K562 (cell line): Measurements from ENCODE around the gene RANGAP1. TPM values are rescaled to one million over a fixed set of nuclear protein-coding genes. Genes with fewer than 3 reads are reported as not detected.

Experiments used
- ATAC-seq: fragments of 200-7000 bp; cut with Tn5 transposase; 3 replicates; pipeline ENCODE4 v1.9.1; 2020; ENCODE audit warnings: moderate library complexity
- BruUV-seq: library from RNA; stranded (reverse); fragments of 400-500 nt; replicated peaks from 2 replicates; lab custom pipeline; 2021; lab: Mats Ljungman, UMichigan
- CTCF ChIA-PET: fragments of 300-600 bp; formaldehyde crosslinking; extraction: SDS; loops from one replicate; lab custom pipeline; 2021; ENCODE audit warnings: low intra/inter-chr PET ratio; lab: Yijun Ruan, JAX
- POLR2A ChIA-PET: fragments of 300-600, 350-650 bp; sonication (Branson Sonifier 250); formaldehyde crosslinking; extraction: SDS; loops from one replicate; lab custom pipeline; 2021; ENCODE audit warnings: antibody characterized with exemption, inconsistent platforms; lab: Yijun Ruan, JAX
- DNase-seq, 4 experiments: peaks; one replicate each; pipeline versions ENCODE4 v3.0.0 to v3.0.0-alpha.2; 2011 to 2018; ENCODE audit warnings: low spot score in 3 of 4, mixed read lengths in 3 of 4; ENCODE audit errors: extremely low read depth in 1 of 4
- FAIRE-seq: peaks from 2 replicates; lab custom pipeline; 2011; peaks lifted over from hg19 to GRCh38; lab: Jason Lieb, UNC
- H2AFZ ChIP-seq: 2 replicates; pipeline ENCODE4 v1.6.0; 2011; ENCODE audit warnings: low read depth, low read length, control low read depth, inconsistent platforms
- H3K27ac ChIP-seq: fragments of 200-600 bp; 3 replicates; pipeline ENCODE4 v1.8.0; 2011; ENCODE audit warnings: low read depth, mild to moderate bottlenecking, control low read depth, inconsistent platforms, low read length, moderate library complexity, mixed read lengths; ENCODE audit errors: extremely low read depth
- H3K27me3 ChIP-seq, 2 experiments: fragments of 300-600 bp in 1 of 2; 2 replicates in 1 of 2; 3 replicates in 1 of 2; pipeline versions ENCODE4 v1.6.0 to v1.8.0; 2011; ENCODE audit warnings: inconsistent platforms in 2 of 2, low read length in 2 of 2, mild to moderate bottlenecking in 1 of 2, mixed read lengths in 1 of 2, moderate library complexity in 1 of 2; ENCODE audit not compliant: control insufficient read depth in 2 of 2, insufficient read depth in 2 of 2
- H3K36me3 ChIP-seq: fragments of 300-600 bp; 3 replicates; pipeline ENCODE4 v1.8.0; 2011; ENCODE audit warnings: mild to moderate bottlenecking, low read length, inconsistent platforms; ENCODE audit not compliant: control insufficient read depth, insufficient read depth
- H3K4me1 ChIP-seq, 2 experiments: fragments of 200-600 bp in 1 of 2; replicated peaks in 1 of 2; 2 replicates in 1 of 2; 3 replicates in 1 of 2; pipeline versions ENCODE4 v1.5.1 to v1.8.0; 2011; ENCODE audit warnings: inconsistent platforms in 2 of 2, low read length in 2 of 2, mild to moderate bottlenecking in 1 of 2, mixed read lengths in 1 of 2, moderate library complexity in 1 of 2; ENCODE audit not compliant: control insufficient read depth in 2 of 2, insufficient read depth in 2 of 2
- H3K4me2 ChIP-seq: 2 replicates; pipeline ENCODE4 v1.6.1; 2011; ENCODE audit warnings: low read length, control low read depth, inconsistent platforms, mixed read lengths; ENCODE audit not compliant: insufficient read depth
- H3K4me3 ChIP-seq: fragments of 200-600 bp; sonication (generic), shearing (Covaris generic); 2 replicates; pipeline ENCODE4 v1.5.1; 2016; ENCODE audit warnings: control low read depth, inconsistent platforms
- H3K79me2 ChIP-seq: fragments of 200-600 bp; 3 replicates; pipeline ENCODE4 v1.8.0; 2011; ENCODE audit warnings: low read length, inconsistent platforms; ENCODE audit not compliant: control insufficient read depth, insufficient read depth
- H3K9ac ChIP-seq, 2 experiments: 2 replicates each; pipeline versions ENCODE4 v1.6.0 to v1.6.1; 2011; ENCODE audit warnings: low read depth in 2 of 2, low read length in 2 of 2, control low read depth in 1 of 2, inconsistent platforms in 1 of 2, mild to moderate bottlenecking in 1 of 2, mixed read lengths in 1 of 2; ENCODE audit not compliant: insufficient read depth in 1 of 2
- H3K9me1 ChIP-seq: one replicate; pipeline ENCODE4 v1.6.0; 2011; ENCODE audit warnings: inconsistent platforms, mild to moderate bottlenecking, low read length, moderate library complexity; ENCODE audit not compliant: control insufficient read depth, insufficient read depth
- H3K9me3 ChIP-seq: replicated peaks from 2 replicates; pipeline ENCODE4 v1.5.1; 2011; ENCODE audit warnings: low read depth, low read length, inconsistent platforms; ENCODE audit not compliant: control insufficient read depth, insufficient read depth
- H4K20me1 ChIP-seq: replicated peaks from 2 replicates; pipeline ENCODE4 v1.6.1; 2011; ENCODE audit warnings: low read length, inconsistent platforms, mixed read lengths; ENCODE audit not compliant: control insufficient read depth, insufficient read depth
- CC2D1A ChIP-seq: fragments of 450-650 bp; IDR thresholded peaks from 2 replicates; pipeline ENCODE4 v1.6.1; 2017; ENCODE audit warnings: mild to moderate bottlenecking
- CEBPG ChIP-seq, 3 experiments: fragments of 200-800 bp in 1 of 3; sonication (Bioruptor generic) in 1 of 3; sonication (generic) in 1 of 3; formaldehyde crosslinking in 1 of 3; IDR thresholded peaks in 2 of 3; conservative IDR thresholded peaks in 1 of 3; 2 replicates each; pipeline versions ENCODE4 v1.6.1 to v1.8.0; 2016 to 2022; ENCODE audit warnings: missing compliant biosample characterization in 2 of 3, missing genetic modification characterization in 2 of 3, mild to moderate bottlenecking in 1 of 3, missing genetic modification reagents in 1 of 3
- EHMT2 ChIP-seq: fragments of 450-650 bp; IDR thresholded peaks from 2 replicates; pipeline ENCODE4 v1.6.1; 2018; ENCODE audit warnings: antibody characterized with exemption
- FOXK2 ChIP-seq, 2 experiments: fragments of 450-650 bp; IDR thresholded peaks in 1 of 2; conservative IDR thresholded peaks in 1 of 2; 2 replicates each; pipeline ENCODE4 v1.6.1; 2016; ENCODE audit warnings: low read depth in 2 of 2, mild to moderate bottlenecking in 1 of 2
- HNRNPH1 ChIP-seq: fragments of 200-400 bp; formaldehyde crosslinking; optimal IDR thresholded peaks from 2 replicates; pipeline ENCODE3; 2017; ENCODE audit warnings: low read depth, mild to moderate bottlenecking, low read length, moderate library complexity
- PHB2 ChIP-seq: fragments of 450-650 bp; IDR thresholded peaks from 2 replicates; pipeline ENCODE4 v1.6.1; 2017; ENCODE audit warnings: low read depth
- POLR2G ChIP-seq: fragments of 200-400 bp; formaldehyde crosslinking; IDR thresholded peaks from 2 replicates; pipeline ENCODE4 v1.6.1; 2017; ENCODE audit warnings: low read depth, mild to moderate bottlenecking, antibody characterized with exemption, low read length, moderate library complexity
- RBBP5 ChIP-seq: fragments of 200-600 bp; sonication (generic); IDR thresholded peaks from 2 replicates; pipeline ENCODE4 v1.6.1; 2012; ENCODE audit warnings: borderline replicate concordance, mild to moderate bottlenecking, low read length, control low read depth, inconsistent platforms; ENCODE audit not compliant: insufficient read depth, poor library complexity, severe bottlenecking
- RBM25 ChIP-seq: fragments of 200-400 bp; formaldehyde crosslinking; IDR thresholded peaks from 2 replicates; pipeline ENCODE4 v1.6.1; 2018; ENCODE audit warnings: low read length, low read depth, moderate library complexity; ENCODE audit not compliant: severe bottlenecking
- TARDBP ChIP-seq: fragments of 450-650 bp; IDR thresholded peaks from 2 replicates; pipeline ENCODE4 v1.6.1; 2016
- ZKSCAN1 ChIP-seq: fragments of 150-350 bp; IDR thresholded peaks from 2 replicates; pipeline ENCODE4 v1.6.1; 2016; ENCODE audit warnings: low read depth, low read length
- ZNF146 ChIP-seq: IDR thresholded peaks from one replicate; pipeline ENCODE4 v1.6.1; 2018; ENCODE audit warnings: missing compliant biosample characterization; ENCODE audit not compliant: unreplicated experiment
- ZNF384 ChIP-seq: IDR thresholded peaks from 2 replicates; pipeline ENCODE4 v1.6.1; 2012; ENCODE audit warnings: low read depth, low read length, improper control_type of control experiment
- ZNF766 ChIP-seq: fragments of 200-800 bp; sonication (Bioruptor generic); conservative IDR thresholded peaks from 2 replicates; pipeline ENCODE4 v1.6.1; 2016; ENCODE audit warnings: missing genetic modification characterization, missing compliant biosample characterization
- WGBS: fragments of 100-300 bp; shearing (Covaris generic); methylation state at CpG from one replicate; pipeline ENCODE4 v1.1.6; 2016; ENCODE audit warnings: low coverage, mixed read lengths; ENCODE audit not compliant: insufficient coverage; ENCODE audit errors: missing lambda C conversion rate; 5-methylcytosine and 5-hydroxymethylcytosine counted together
- in situ Hi-C: fragments of 300-500 bp; cut with MboI; formaldehyde crosslinking; loops from 4 replicates; pipeline ENCODE4 v1.15.0; 2018; ENCODE audit warnings: inconsistent platforms, mixed read lengths
- intact Hi-C: fragments of 100-400 bp; cut with micrococcal nuclease; formaldehyde crosslinking; loops from 2 replicates; pipeline ENCODE4 v1.14.2; 2022
- polyA plus RNA-seq, 8 experiments: library from polyadenylated mRNA; depleted of rRNA in 4 of 8; stranded (reverse) in 5 of 8; unstranded in 3 of 8; fragments of >200 nt; fragmentation: Nextera tagmentation in 2 of 8; fragmentation: Illumina TruSeq in 1 of 8; extraction: Ambion mirVana in 2 of 8; extraction: Trizol in 1 of 8; gene quantifications; 2 replicates each; pipeline versions ENCODE4 v1.2.1 to v1.2.3, GENCODE V29; 2011 to 2014; ENCODE audit warnings: inconsistent platforms in 1 of 8, missing spikeins in 1 of 8
- total RNA-seq, 7 experiments: library from RNA; depleted of rRNA in 6 of 7; stranded (reverse); fragments of >200 nt in 6 of 7; fragmentation: Illumina TruSeq in 2 of 7; extraction: Trizol in 2 of 7; gene quantifications; 2 replicates each; pipeline versions ENCODE4 v1.2.1 to v1.2.3, GENCODE V29; 2011 to 2021; ENCODE audit warnings: low replicate concordance in 1 of 7
- TF ChIP-seq, protein P1 (sequence below): fragments of 450-650 bp; IDR thresholded peaks from 2 replicates; pipeline ENCODE4 v1.6.1; 2017; ENCODE audit warnings: mild to moderate bottlenecking, moderate library complexity

RANGAP1 gene
- total and polyA plus RNA-seq, 9 of the 15 experiments (the other 6 are each of a cell fraction or from before 2014, with no cell fraction given): 2.1 to 104 (median 50.6) TPM

DNA sequence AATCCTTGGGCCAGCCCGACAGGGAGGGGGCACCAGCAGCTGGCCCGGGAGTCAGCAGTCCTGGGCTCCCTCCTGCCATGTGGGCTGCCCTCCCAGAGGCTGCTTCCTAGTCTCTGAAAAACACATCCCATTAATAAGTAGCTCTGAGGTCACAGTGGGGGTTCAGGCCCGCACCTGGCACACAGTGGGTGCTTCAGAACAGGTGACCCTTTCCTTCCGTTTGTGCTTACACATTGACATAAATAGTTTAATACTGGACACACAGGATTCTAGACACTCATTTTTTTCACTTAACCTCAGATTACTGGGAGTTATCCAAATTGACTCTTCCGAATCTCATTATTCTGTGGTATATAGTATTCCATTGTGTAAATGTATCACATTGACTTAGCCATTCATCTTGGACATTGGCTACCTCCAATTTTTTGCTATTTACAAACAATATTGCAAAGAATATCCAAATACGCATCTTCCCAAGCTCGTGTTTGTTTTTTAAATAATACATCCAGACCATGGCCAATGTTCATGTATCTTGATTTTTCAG is 44.8 kb downstream of the RANGAP1 start:
- no peaks in the 10 kb centered on the region for H3K9me3 ChIP-seq
- no peak overlapping the region for H3K27ac ChIP-seq
- no peaks in the 10 kb centered on the region for H3K27me3 ChIP-seq
- H3K79me2 ChIP-seq: no peaks in the 10 kb centered on the region
- TF ChIP-seq FOXK2 (conservative IDR thresholded peaks at IDR 0.05 in 1 of 2, IDR thresholded peaks at IDR 0.05 in 1 of 2; ENCODE audit: low read depth in 2 of 2) (no peak), EHMT2 (no peak), CEBPG (CRISPR knock-in tag; IDR thresholded peaks at IDR 0.05) (no peak), CEBPG (tag; conservative IDR thresholded peaks at IDR 0.05 in 1 of 2, IDR thresholded peaks at IDR 0.05 in 1 of 2) (no peak), ZNF146 (CRISPR knock-in tag) (peak; percentile 68), HNRNPH1 (no peak), PHB2 (no peak), TARDBP (no peak), CC2D1A (no peak), RBM25 (peak; percentile 47), ZKSCAN1 (peak; percentile 72), POLR2G (peak; percentile 34; the same call in 1 of the 2 replicates), ZNF384 (no peak), RBBP5 (no peak), ZNF766 (CRISPR knock-in tag) (no peak)
- TF ChIP-seq, protein P1, sequence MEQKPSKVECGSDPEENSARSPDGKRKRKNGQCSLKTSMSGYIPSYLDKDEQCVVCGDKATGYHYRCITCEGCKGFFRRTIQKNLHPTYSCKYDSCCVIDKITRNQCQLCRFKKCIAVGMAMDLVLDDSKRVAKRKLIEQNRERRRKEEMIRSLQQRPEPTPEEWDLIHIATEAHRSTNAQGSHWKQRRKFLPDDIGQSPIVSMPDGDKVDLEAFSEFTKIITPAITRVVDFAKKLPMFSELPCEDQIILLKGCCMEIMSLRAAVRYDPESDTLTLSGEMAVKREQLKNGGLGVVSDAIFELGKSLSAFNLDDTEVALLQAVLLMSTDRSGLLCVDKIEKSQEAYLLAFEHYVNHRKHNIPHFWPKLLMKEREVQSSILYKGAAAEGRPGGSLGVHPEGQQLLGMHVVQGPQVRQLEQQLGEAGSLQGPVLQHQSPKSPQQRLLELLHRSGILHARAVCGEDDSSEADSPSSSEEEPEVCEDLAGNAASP: no peak
- no peak overlapping the region for H3K9ac ChIP-seq
- DNase-seq (no peak), FAIRE-seq (no peak), ATAC-seq (no peak)
- no peaks in the 10 kb centered on the region for H4K20me1 ChIP-seq
- CTCF ChIA-PET: no interaction called here
- POLR2A ChIA-PET: no interaction called here
- H3K9me1 ChIP-seq: peaks cover under 1% of the 10 kb centered on the region
- peaks cover 0 to 38% of the 10 kb centered on the region in 2 experiments; a peak in 2 of 5 replicates for H3K4me1 ChIP-seq
- peaks cover 7% of the 10 kb centered on the region; the same call in 2 of the 3 replicates for H3K36me3 ChIP-seq
- in situ Hi-C loops (no loop called here), intact Hi-C loops (no loop called here)
- H2AFZ ChIP-seq: no peak overlapping the region
- H3K4me3 ChIP-seq: no peak overlapping the region
- 71% methylated on average over 7 of the region's 7 CpGs for WGBS
- no peak overlapping the region for H3K4me2 ChIP-seq
- no TSS peak for BruUV-seq
